Stromal cell of bone marrow (primary cell): ENCODE results near the gene CIB1.
A peak's percentile ranks its signal among the peaks of the same experiment; 100 is the strongest.
"Not testable (repeated sequence)": the region's sequence is repeated elsewhere in the genome, so short reads cannot be mapped to it uniquely, and the experiment has no call there.

ENCODE experiments used
- DNase-seq: peaks from one replicate; pipeline ENCODE4 v3.0.0-alpha.2; 2012; ENCODE audit warnings: low read depth

Gene CIB1

DNA sequence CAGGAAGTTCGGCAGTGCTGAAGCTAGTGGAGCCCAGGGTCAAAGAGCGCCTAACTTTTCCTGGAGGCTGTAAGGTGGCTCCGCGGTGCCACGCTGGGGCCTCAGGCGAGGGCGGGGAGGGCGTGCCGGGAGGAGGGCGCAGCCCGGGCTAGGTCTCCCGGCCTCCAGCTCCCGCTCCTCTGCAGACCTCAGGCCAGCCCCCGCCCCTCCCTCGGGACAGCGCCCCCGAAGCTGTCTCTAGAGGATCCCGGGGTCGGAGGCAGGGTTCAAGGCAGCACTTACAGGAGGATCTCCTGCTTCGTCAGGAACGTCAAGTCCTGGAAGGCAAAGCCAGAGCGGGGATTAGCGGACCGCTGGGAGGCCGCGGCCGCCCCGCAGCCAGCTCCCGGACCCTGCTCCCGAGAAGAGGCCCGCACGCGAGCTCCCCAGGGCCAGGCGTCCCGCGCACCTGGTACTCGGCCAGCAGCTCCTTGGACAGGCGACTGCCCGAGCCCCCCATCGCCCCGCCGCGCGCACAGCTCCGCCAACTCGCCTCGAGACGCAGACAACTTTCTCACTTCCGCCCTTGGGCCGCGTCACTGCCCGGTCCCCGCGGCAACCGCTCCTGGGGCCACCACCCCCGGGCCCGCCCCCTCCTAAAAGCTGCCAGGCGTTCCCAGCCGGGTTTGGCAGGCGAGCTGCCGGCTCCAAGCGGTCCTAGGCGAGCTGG is at the start of gene CIB1:
CIB1 (minus strand) TSS at position 555 of the 709 bp plus-strand sequence; CDS start at position 499, 56 bp downstream.
- DNase-seq, result peak; percentile 95

DNA sequence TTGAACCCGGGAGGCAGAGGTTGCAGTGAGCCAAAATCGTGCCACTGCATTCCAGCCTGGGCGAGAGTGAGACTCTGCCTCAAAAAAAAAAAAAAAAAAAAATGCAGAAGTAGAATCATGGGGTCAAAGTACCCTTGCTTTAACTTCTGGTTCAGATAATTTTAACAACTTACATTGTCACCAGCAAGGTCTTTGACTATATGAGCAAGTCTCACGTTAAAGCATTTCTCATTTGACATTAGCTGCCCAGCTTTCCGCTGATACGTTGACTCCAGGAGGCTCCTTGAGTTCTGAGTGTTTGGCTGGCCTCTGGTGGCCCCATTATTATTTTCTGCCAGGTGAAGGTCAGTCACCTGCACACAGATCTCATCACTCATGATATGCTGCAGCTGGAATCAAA is 47.9 kb upstream of the CIB1 start:
- DNase-seq, result not testable (repeated sequence)

DNA sequence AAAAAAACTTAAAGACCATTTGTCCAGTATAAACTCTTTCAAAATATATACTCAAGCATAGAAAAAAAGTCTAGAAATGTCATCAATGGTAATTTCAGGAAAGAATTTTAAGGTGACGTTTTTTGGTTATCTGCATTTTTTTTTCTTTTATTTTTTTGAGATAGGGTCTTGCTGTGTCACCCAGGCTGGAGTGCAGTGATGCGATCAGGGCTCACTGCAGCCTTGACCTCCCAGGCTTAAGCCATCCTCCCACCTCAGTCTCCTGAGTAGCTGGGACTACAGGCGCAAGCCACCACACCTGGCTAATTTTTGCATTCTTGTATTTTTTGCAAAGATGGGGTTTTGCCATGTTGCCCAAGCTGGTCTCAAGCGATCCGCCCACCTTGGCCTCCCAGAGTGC is 47.0 kb upstream of the CIB1 start:
- not testable (repeated sequence) for DNase-seq

DNA sequence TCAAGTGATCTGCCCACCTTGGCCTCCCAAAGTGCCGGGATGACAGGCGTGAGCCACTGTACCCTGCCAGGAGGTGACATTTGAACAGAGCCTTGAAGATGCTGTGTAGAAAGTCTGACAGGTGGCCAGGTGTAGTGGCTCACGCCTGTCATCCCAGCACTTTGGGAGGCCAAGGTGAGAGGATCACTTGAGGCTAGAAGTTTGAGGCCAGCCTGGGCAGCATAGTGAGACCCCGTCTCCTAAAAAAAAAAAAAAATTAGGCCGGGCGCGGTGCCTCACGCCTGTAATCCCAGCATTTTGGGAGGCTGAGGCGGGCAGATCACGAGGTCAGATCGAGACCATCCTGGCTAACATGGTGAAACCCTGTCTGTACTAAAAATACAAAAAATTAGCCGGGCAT is 44.7 kb upstream of the CIB1 start:
- DNase-seq, result not testable (repeated sequence)

DNA sequence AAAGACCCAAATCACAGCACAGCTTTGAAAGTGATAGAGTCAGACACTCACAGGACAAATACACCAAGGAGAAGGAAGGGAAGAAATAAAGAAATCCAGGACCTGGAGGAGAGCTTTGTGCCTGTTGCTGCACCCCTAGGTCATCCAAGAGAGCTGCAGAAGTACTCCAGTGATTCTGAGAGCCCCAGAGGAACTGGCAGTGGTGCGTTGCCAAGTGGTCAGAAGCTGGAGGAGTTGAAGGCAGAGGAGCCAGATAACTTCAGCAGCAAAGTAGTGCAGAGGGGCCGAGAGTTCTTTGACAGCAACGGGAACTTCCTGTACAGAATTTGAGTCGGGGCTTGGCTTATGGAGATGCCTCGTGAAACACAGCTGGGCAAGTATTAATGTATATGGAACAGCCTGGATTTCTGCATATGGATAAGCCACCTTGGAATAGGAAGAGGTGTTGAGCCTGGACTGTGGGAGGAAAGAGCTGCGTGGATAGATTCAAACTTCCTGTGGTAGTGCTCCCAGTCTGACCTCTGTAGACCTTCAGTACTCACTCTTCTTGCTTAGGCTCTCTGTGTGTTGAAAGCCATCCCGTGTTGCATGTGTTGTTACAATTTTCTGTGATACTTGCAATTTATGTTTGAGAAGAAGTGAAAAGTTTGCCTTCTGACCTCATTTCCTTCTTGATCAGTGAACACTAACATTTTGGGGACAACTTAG is 37.9 kb upstream of the CIB1 start:
- DNase-seq, result no peak

DNA sequence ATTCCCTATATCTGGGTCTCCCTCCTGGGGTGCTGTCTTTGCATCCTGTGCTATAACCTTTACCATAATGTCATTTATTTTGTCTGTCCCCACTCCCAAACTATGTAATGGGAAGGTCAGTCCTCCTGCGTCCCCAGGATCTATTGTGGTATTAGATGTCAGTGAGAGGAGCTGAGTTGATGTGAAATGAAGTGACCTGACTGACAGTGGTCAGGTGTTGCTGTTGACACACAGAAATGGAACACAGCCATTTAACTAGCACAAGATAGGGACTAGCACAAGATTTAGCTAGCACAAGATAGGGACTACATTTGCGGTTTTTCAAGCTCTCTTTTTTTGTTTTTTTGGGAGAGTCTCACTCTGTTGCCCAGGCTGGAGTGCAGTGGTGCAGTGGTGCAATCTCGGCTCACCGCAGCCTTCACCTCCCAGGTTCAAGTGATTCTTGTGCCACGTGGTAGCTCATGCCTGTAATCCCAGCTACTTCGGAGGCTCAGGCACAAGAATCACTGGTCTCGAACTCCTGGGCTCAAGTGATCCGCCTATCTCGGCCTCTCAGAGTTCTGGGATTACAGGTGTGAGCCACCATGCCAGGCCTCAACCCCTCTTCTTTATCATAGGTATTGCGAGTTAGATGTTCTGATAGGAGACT is 36.9 kb upstream of the CIB1 start:
- no peak for DNase-seq

DNA sequence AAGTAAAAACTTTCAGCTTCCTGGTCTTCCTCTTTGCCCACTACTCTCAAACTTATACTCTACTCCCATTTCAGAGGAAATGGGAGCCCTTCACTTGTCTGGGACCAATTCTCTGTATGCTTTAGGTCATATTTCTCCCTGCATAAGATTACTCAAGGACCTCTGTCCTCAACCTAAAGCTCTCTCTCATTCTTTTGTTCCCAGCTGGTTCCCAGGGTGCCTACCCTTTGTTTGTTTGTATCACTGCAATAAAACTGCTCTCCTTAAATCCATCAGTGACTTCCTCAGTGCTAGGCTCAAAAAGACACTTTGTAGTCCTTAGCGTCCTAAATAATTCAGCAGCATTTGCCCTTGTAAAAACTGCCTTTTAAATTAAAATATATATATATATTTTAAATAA is 34.7 kb upstream of the CIB1 start:
- no peak for DNase-seq

DNA sequence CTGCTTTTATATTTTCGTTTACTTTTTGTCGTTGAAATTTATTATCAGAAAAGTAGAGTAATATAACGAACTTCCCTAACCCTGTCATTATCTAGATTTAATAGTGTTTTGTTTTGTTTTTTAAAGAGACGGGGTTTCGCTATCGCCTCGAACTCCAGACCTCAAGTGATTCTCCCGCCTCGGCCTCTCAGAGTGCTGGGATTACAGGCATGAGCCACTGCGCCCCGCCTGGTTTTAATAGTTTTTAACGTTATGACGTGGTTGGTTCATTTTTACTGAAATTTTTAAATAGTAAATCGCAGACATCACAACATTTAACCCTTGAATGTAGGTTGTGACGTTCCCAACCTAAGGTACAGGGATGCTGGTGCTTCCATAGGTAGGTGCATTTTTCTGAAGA is 32.7 kb upstream of the CIB1 start:
- DNase-seq, result peak; percentile 14

DNA sequence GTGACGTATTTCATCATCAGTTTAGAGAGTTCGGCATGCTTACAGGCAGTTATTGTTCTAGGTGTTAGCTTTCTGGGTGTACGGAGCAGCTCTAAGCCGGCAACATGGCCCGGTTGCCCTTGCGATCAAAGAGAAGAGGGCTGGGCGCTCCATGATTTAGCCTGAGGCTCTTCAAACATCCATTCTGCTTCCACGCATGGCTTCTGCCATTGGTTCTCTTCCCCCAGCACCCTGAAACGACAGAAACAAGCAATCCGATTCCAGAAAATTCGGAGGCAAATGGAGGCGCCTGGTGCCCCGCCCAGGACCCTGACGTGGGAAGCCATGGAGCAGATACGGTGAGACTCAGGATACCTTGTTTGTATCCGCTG is 32.3 kb upstream of the CIB1 start:
- no peak for DNase-seq

DNA sequence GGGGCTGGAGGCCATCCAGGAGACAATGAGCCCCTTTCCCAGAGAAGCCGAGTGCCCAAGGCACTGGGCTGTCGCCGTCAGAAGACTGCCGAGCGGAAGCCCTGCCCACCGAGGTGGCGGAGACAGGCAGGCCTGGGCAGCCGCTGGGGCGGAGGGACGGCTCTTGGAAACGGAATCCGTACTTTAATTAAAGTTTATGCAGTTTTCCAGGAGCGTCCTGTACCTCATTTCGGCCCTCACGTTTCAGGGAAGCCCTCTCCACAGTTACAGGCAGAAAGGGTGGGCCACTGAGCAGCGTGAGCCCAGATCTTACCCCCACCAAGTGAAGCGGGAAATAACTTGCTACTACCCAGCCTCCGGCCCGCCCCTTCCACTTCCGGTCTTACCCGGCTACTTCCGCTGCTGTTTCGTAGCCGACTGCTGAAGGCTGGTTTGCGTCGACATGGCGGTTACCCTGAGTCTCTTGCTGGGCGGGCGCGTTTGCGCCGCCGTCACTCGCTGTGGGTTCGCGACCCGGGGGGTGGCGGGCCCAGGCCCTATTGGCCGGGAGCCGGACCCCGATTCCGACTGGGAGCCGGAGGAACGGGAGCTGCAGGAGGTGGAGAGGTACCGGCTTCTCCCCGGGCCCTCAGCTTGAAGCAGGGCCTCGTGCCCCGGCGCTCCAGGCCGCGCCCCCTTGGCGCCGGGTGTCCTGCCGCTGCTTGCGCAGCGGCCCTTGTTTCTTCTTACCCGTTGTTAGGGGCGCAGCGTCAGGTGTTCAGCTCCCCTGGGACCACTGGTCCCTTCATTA is 31.7 kb upstream of the CIB1 start, which contains the start of gene NGRN:
NGRN (plus strand) TSS at position 402 of the 790 bp plus-strand sequence; CDS start at position 443, 41 bp downstream.
- DNase-seq, result peak; percentile 83

DNA sequence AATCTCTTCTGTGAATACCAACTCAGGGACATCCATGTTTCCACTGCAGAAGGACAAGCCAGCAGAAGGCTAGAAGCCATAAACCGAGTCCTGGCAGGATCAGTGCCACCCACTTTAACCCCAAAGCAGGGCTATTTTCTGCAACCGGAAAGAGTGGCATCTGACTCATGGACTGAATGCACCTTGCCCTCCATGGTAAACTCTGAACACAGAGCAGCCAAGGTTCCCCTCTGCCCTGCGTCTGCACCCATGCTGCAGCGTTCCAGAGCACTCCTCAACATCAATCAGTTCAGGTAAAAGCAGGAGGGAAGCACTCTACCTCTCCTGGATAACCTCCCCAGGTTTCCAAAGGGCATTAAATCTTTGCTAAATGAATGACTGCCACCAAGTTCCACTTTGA is 30.9 kb upstream of the CIB1 start:
- no peak for DNase-seq

DNA sequence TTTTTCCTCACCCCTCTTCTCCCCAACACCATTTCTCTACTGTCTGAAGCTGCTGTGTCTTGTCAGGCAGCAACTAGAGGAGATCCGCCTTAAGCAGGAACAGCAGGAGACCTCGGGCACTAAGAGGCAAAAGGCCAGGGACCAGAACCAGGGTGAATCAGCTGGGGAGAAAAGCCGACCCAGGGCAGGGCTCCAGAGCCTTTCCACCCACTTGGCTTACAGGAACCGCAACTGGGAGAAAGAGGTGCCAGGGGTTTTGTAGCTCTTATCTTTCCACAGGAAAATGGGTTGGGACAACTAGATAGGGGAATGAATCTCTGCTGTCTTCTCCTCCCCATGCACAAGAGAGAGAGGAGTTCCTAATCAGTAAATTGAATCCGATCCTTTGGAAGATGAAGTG is 28.7 kb upstream of the CIB1 start:
- DNase-seq, result no peak

DNA sequence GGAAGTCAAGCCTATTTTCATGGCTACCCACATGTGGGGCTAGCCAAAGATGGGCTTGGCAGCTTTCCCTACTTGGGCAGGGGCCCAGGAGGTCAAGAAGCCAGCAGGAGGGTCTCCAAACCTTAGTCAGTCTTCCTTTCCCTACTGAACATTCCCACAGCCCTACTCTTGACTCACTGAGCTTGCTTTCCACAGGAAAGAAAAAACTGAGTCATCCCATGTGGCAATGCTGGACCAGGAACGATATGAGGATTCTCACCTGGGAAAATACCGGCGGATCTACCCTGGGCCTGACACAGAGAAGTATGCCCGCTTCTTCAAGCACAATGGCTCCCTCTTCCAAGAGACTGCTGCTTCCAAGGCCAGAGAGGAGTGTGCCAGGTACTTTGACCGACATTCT is 28.1 kb upstream of the CIB1 start:
- peak; percentile 26 for DNase-seq

DNA sequence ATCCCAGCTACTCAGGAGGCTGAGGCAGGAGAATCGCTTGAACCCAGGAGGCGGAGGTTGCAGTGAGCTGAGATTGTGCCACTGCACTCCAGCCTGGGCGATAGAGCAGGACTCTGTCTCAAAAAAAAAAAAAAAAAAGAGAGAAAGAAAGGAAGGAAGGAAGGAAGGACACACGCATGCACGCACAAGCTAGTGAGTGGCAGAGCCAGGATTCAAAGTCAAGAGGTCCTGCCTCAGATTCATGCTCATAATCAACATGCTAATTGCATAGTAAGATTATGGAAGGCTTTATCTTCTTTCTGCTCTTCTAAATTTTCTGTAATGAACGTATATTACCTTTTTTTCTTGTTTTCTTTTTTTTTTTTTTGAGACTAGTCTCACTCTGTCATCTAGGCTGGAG is 27.0 kb upstream of the CIB1 start:
- DNase-seq, result not testable (repeated sequence)

DNA sequence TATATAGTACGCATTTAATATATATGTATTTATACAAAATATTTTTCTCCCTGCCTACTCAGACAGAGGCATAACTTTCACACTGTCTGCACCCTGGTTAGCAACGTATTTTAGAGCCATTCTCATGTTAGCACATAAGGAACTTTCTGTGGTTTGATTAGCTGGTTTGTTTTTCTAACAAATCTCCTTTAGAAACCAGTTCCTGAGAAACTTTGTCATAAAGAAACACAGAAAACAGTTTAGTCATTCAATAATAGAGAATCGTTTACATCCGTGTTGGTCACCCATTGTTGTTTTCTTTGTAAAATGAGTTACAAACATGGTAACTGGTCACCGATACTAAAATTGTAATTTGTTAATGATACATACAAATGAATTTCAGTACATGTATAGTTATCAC is 25.8 kb upstream of the CIB1 start:
- no peak for DNase-seq

DNA sequence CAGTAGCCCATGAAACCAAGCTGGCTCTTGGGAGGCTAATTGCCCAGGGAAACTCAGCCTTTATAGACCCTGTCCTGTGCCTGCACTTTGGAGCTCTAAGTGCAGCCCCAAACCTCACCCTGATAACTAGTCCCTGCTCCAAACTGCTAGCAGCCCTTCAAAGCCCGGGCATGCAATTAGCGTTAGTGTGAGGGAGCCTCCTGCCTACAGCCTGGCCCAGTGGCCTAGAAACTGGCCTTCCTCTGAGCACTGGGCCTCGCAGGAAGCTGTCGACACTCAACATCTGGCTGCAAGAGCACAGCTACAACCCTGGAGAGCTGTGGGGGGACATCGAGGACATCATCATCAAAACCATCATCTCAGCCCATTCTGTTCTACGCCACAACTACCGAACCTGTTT is 24.0 kb upstream of the CIB1 start:
- DNase-seq, result no peak

DNA sequence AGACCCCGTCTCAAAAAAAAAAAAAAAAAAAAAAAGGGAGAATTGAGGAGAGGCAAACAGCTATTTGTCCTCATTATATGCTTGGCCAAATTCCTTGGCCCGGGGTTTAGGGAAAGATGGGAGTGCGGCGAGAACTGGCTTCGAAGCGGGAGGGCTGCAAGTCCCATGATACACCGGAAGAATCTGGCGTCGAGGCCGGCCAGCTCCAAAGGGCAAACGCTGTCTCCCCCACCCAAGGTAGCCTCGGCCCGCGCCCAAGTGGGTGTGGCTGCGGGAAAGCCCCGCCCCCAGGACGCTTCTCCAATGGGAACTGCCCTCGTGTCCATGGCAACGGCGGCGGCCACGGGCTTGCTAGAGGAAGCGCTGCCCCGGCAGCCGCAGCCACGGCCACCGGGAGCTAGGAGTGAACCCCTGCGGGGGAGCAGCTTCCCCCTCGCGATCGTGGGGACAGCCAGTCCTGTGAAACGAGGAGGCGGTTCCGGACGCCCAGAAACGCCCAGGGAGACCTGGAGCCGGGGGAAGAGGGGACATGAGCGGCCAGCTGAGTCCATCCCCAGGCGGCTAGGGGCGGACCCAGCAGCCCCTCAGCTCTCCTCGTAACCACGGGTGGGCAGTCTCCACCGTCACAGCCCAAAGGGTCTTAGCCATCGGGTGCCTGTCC is 15.6 kb upstream of the CIB1 start, which contains the start of gene TTLL13:
TTLL13 (plus strand) TSS at position 354 of the 661 bp plus-strand sequence. CDS start 1,075 bp downstream, outside the sequence.
- DNase-seq, result peak; percentile 57

DNA sequence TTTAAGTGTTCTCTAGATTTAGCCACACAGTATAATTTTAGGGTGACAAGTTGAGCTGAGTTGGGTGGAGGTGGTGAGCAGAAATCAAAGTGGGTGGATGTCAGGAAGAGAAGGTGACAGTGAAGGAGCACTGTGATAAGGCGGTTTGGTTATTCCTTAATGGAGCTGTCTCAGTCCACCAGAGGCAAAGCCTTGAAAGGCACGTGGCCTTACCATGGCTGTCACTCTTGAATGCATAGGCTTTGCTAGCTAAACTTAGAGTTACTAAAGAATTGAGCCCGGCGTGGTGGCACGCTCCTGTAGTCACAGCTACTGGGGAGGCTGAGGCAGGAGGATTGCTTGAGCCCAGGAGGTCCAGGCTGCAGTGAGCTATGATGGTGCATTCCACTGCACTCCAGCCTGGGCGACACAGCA is 15.1 kb upstream of the CIB1 start:
- DNase-seq, result no peak

DNA sequence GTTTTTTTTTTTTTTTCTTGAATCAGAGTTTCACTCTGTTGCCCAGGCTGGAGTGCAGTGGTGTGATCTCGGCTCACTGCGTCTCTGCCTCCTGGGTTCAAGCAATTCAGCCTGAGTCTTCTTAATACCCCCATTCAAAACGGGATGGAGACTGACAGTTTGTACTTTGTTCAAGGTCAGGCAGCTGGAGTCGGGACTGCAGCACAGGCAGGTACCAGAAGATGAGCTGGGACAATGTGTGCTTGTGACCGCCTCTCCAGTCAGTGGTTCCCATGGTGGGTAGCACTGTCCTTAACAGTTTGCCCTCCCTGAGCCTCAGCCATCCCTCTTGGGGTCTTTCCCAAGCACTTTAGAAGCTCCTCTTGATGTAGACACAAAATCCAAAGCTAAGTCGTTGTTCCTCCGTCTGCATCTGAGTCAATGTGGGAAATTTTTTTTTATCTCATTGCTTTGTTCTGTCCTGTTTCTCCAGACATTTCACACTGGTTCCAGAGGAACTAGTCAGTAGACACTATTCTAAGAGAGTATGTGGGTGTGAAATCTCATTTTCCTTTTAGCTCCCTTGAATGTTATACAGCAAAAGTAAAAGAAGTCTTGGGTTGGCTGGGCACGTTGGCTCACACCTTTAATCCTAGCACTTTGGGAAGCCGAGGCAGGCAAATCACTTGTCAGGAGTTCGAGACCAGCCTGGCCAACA is 10.3 kb upstream of the CIB1 start:
- DNase-seq, result no peak

DNA sequence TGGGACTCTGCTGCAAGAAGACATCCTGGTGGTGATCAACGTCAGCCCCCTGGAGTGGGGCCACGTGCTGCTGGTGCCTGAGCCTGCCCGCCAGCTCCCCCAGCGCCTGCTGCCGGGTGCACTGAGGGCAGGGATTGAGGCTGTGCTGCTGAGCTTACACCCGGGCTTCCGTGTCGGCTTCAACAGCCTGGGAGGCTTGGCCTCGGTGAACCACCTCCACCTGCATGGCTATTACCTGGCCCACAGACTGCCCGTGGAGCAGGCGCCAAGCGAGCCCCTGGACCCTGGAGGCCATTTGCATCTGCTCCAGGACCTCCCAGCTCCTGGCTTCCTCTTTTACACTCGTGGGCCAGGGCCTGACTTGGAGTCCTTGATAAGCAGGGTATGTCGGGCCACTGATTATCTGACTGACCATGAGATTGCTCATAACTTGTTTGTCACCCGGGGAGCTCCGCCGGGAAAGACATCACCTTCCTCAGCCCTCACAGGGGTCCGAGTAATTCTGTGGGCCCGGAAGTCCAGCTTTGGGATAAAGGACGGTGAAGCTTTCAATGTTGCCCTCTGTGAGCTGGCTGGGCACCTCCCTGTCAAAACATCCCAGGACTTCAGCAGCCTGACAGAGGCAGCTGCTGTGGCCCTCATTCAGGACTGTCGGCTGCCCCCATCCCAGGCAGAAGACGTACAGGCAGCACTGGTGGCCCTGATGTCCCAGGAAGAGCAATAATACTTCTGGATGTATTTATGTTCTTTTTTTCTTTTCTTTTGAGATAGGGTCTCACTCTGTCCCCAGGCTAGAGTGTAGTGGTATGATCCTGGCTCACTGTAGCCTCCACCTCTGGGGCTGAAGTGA is 7.8 kb upstream of the CIB1 start:
- DNase-seq, result no peak
